HCT116 (cell line): ENCODE data around the gene AMD1. TPM values are rescaled to one million over a fixed set of nuclear protein-coding genes. Genes with fewer than 3 reads are reported as not detected.

Experiments used
- ATAC-seq: fragments of 200-7000 bp; cut with Tn5 transposase; 2 replicates; pipeline ENCODE4 v1.9.1; 2020; ENCODE audit warnings: mild to moderate bottlenecking, moderate library complexity
- BruUV-seq: library from RNA; stranded (reverse); fragments of 400-500 nt; replicated peaks from 2 replicates; lab custom pipeline; 2021; lab: Mats Ljungman, UMichigan
- CTCF ChIA-PET: fragments of 300-600 bp; sonication (Branson Sonifier 250); formaldehyde crosslinking; loops from one replicate; lab custom pipeline; 2021; ENCODE audit warnings: antibody characterized with exemption; lab: Charles Lee
- POLR2A ChIA-PET: fragments of 300-600, 350-600 bp; sonication (Branson Sonifier 250); formaldehyde crosslinking; loops from one replicate; lab custom pipeline; 2021; ENCODE audit warnings: antibody characterized with exemption; lab: Charles Lee
- RAD21 ChIA-PET, 2 experiments: fragments of 300-600 bp; sonication (Branson Sonifier 250); formaldehyde crosslinking; loops; one replicate each; lab custom pipeline; 2023; ENCODE audit warnings: low total read pairs in 2 of 2; ENCODE audit not compliant: uncharacterized antibody in 2 of 2, unreplicated experiment in 2 of 2, low non-redundant PET in 1 of 2; lab: Charles Lee
- DNase-seq: peaks from one replicate; pipeline ENCODE4 v3.0.0-alpha.2; 2010; ENCODE audit warnings: low read depth, low spot score
- H2AFZ ChIP-seq: fragments of 200-600 bp; shearing (Covaris generic), sonication (generic); 2 replicates; pipeline ENCODE4 v1.6.1; 2017; ENCODE audit warnings: low read depth, mixed run types, mixed read lengths, antibody characterized with exemption, low read length; ENCODE audit not compliant: poor library complexity, severe bottlenecking
- H3K27ac ChIP-seq: 2 replicates; pipeline ENCODE4 v1.5.1; 2012; ENCODE audit warnings: low read depth, low read length
- H3K27me3 ChIP-seq: fragments of 200-600 bp; sonication (generic); 2 replicates; pipeline ENCODE4 v1.6.1; 2016; ENCODE audit warnings: mixed run types, low read length, mixed read lengths; ENCODE audit not compliant: insufficient read depth
- H3K36me3 ChIP-seq, 2 experiments: fragments of 200-500 bp in 1 of 2; fragments of 200-600 bp in 1 of 2; sonication (Bioruptor generic) in 1 of 2; sonication (generic) in 1 of 2; 2 replicates each; pipeline versions ENCODE4 v1.5.1 to v1.6.1; 2014 to 2016; ENCODE audit warnings: low read length in 2 of 2, inconsistent platforms in 1 of 2, mixed read lengths in 1 of 2, mixed run types in 1 of 2; ENCODE audit not compliant: insufficient read depth in 2 of 2, control insufficient read depth in 1 of 2
- H3K4me1 ChIP-seq, 2 experiments: fragments of 200-600 bp in 1 of 2; sonication (generic) in 1 of 2; 2 replicates each; pipeline versions ENCODE4 v1.5.1 to v1.6.1; 2012 to 2017; ENCODE audit warnings: low read length in 2 of 2, inconsistent platforms in 1 of 2, mild to moderate bottlenecking in 1 of 2, mixed read lengths in 1 of 2, mixed run types in 1 of 2, moderate library complexity in 1 of 2; ENCODE audit not compliant: insufficient read depth in 2 of 2, control insufficient read depth in 1 of 2
- H3K4me2 ChIP-seq: fragments of 200-600 bp; sonication (generic); 2 replicates; pipeline ENCODE4 v1.6.1; 2017; ENCODE audit warnings: mixed run types, low read length, mixed read lengths
- H3K4me3 ChIP-seq, 2 experiments: fragments of 200-600 bp in 1 of 2; sonication (generic) in 1 of 2; replicated peaks in 1 of 2; 2 replicates each; pipeline ENCODE4 v1.5.1; 2011 to 2016; ENCODE audit warnings: low read length in 2 of 2, control low read depth in 1 of 2, low read depth in 1 of 2, mild to moderate bottlenecking in 1 of 2, mixed read lengths in 1 of 2, mixed run types in 1 of 2
- H3K79me2 ChIP-seq: fragments of 200-600 bp; sonication (generic); 2 replicates; pipeline ENCODE4 v1.6.1; 2017; ENCODE audit warnings: mild to moderate bottlenecking, mixed run types, low read length, moderate library complexity, mixed read lengths; ENCODE audit not compliant: insufficient read depth
- H3K9ac ChIP-seq: fragments of 200-600 bp; sonication (generic); 2 replicates; pipeline ENCODE4 v1.6.1; 2016; ENCODE audit warnings: low read length, mixed read lengths
- H3K9me2 ChIP-seq: fragments of 200-600 bp; sonication (generic), shearing (Covaris generic); 2 replicates; pipeline ENCODE4 v1.6.1; 2017; ENCODE audit warnings: mixed run types, mild to moderate bottlenecking, moderate library complexity; ENCODE audit not compliant: insufficient read depth
- H3K9me3 ChIP-seq, 2 experiments: fragments of 200-500 bp in 1 of 2; fragments of 200-600 bp in 1 of 2; sonication (Bioruptor generic) in 1 of 2; sonication (generic) in 1 of 2; 2 replicates each; pipeline ENCODE4 v1.6.1; 2014 to 2017; ENCODE audit warnings: low read length in 2 of 2, mixed read lengths in 2 of 2, inconsistent platforms in 1 of 2, low read depth in 1 of 2, mild to moderate bottlenecking in 1 of 2, mixed run types in 1 of 2, moderate library complexity in 1 of 2; ENCODE audit not compliant: control insufficient read depth in 1 of 2, insufficient read depth in 1 of 2
- H4K20me1 ChIP-seq: fragments of 200-600 bp; sonication (generic), shearing (Covaris generic); 2 replicates; pipeline ENCODE4 v1.6.1; 2017; ENCODE audit warnings: mixed run types, mild to moderate bottlenecking, moderate library complexity; ENCODE audit not compliant: insufficient read depth
- ATF3 ChIP-seq: IDR thresholded peaks from 2 replicates; pipeline ENCODE4 v1.6.1; 2012
- POLR2A ChIP-seq: IDR thresholded peaks from 2 replicates; pipeline ENCODE4 v1.7.0; 2011; ENCODE audit warnings: borderline replicate concordance; ENCODE audit not compliant: insufficient read depth, insufficient read length; ENCODE audit errors: extremely low read depth
- YY1 ChIP-seq: IDR thresholded peaks from 2 replicates; pipeline ENCODE4 v1.6.1; 2011; ENCODE audit warnings: low read length, low read depth, moderate library complexity, mild to moderate bottlenecking; ENCODE audit not compliant: insufficient replicate concordance; ENCODE audit errors: extremely low read depth
- ZNF274 ChIP-seq: fragments of 200-500 bp; sonication (Bioruptor generic); IDR thresholded peaks from 2 replicates; pipeline ENCODE4 v1.6.1; 2014; ENCODE audit warnings: mild to moderate bottlenecking, low read depth, low read length, inconsistent platforms
- intact Hi-C: fragments of 100-400 bp; cut with micrococcal nuclease; formaldehyde crosslinking; loops from 2 replicates; pipeline ENCODE4 v1.10.0; 2022
- total RNA-seq: library from RNA; stranded (reverse); gene quantifications from one replicate; pipeline ENCODE4 v1.2.1, GENCODE V29; 2021; ENCODE audit not compliant: unreplicated experiment
- TF ChIP-seq, protein P1 (sequence below): IDR thresholded peaks from 2 replicates; pipeline ENCODE4 v1.6.1; 2012
- TF ChIP-seq, protein P2 (sequence below): IDR thresholded peaks from 2 replicates; pipeline ENCODE4 v1.6.1; 2011; ENCODE audit warnings: mild to moderate bottlenecking, low read length, moderate library complexity; ENCODE audit not compliant: insufficient replicate concordance; ENCODE audit errors: extremely low read depth

The AMD1 gene
- total RNA-seq, 1 experiment from 2014 or later, result 71.4 TPM

DNA sequence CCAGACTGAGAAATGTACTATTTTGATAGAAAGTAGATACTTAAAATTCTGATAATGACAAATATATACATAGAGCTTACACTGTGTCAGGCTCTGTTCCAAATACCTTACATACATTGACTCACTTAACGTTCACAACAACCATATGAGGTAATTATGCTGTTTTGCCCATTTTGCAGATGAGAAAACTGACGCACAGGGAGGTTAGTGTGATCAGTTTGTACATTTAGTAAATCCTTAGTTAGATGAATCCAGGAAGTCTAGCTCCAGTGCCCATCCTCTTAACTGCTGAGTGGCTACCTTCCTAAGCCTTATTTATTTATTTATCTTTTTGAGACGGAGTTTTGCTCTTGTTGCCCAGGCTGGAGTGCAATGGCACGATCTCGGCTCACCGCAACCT is 60.6 kb downstream of the AMD1 start:
- no peaks in the 10 kb centered on the region for H3K79me2 ChIP-seq
- H3K9ac ChIP-seq, result no peak overlapping the region
- intact Hi-C loops, result no loop called here
- TF ChIP-seq ZNF274, result no peak
- TF ChIP-seq, protein P1, sequence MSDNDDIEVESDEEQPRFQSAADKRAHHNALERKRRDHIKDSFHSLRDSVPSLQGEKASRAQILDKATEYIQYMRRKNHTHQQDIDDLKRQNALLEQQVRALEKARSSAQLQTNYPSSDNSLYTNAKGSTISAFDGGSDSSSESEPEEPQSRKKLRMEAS, result no peak
- TF ChIP-seq YY1, result no peak
- TF ChIP-seq ATF3, result no peak
- TF ChIP-seq, protein P2, sequence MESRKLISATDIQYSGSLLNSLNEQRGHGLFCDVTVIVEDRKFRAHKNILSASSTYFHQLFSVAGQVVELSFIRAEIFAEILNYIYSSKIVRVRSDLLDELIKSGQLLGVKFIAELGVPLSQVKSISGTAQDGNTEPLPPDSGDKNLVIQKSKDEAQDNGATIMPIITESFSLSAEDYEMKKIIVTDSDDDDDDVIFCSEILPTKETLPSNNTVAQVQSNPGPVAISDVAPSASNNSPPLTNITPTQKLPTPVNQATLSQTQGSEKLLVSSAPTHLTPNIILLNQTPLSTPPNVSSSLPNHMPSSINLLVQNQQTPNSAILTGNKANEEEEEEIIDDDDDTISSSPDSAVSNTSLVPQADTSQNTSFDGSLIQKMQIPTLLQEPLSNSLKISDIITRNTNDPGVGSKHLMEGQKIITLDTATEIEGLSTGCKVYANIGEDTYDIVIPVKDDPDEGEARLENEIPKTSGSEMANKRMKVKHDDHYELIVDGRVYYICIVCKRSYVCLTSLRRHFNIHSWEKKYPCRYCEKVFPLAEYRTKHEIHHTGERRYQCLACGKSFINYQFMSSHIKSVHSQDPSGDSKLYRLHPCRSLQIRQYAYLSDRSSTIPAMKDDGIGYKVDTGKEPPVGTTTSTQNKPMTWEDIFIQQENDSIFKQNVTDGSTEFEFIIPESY, result no peak
- TF ChIP-seq POLR2A, result no peak
- no peaks in the 10 kb centered on the region for H3K9me3 ChIP-seq
- no peaks in the 10 kb centered on the region for H3K27me3 ChIP-seq
- ATAC-seq (no peak), DNase-seq (no peak)
- no peaks in the 10 kb centered on the region for H3K36me3 ChIP-seq
- no peaks in the 10 kb centered on the region for H3K9me2 ChIP-seq
- BruUV-seq, result no TSS peak
- H3K4me2 ChIP-seq, result no peak overlapping the region
- ChIA-PET RAD21 (no interaction called here), POLR2A (no interaction called here), CTCF (no interaction called here)
- peaks cover 0 to 4% of the 10 kb centered on the region in 2 experiments; a peak in 1 of 4 replicates for H3K4me1 ChIP-seq
- H4K20me1 ChIP-seq, result no peaks in the 10 kb centered on the region
- no peak overlapping the region for H2AFZ ChIP-seq
- H3K27ac ChIP-seq, result no peak overlapping the region
- no peak overlapping the region for H3K4me3 ChIP-seq

DNA sequence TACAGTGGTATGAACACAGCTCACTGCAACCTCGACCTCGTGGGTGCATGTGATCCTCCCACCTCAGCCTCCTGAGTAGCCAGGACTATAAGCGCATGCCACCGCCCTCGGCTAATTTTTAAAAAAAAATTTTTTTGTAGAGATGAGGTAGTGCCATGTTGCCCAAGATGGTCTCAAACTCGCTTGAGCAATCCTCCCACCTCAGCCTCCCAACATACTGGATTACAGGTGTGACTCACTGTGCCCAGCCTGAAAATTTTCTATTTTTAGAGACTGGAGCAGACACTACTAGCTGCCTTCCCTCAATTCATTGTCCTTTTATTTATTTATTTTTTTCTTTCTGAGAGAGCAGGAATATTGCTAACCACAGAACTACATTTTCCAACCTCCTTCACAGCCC is 63.6 kb downstream of the AMD1 start:
- Histone ChIP-seq H3K4me3 (no peak overlapping the region), H3K4me1 (peaks cover 0 to 4% of the 10 kb centered on the region in 2 experiments; a peak in 1 of 4 replicates), H2AFZ (no peak overlapping the region), H3K9me3 (no peaks in the 10 kb centered on the region), H3K9me2 (no peaks in the 10 kb centered on the region), H3K27ac (no peak overlapping the region), H3K4me2 (no peak overlapping the region), H3K36me3 (no peaks in the 10 kb centered on the region), H3K27me3 (no peaks in the 10 kb centered on the region), H4K20me1 (no peaks in the 10 kb centered on the region), H3K9ac (no peak overlapping the region), H3K79me2 (no peaks in the 10 kb centered on the region)
- intact Hi-C loops, result no loop called here
- ATAC-seq (no peak), DNase-seq (no peak)
- BruUV-seq, result no TSS peak
- POLR2A ChIA-PET, result no interaction called here
- RAD21 ChIA-PET, result no interaction called here
- CTCF ChIA-PET, result no interaction called here
- TF ChIP-seq, protein P2, result no peak
